GM12873 (cell line): Measurements from ENCODE around the gene CASP5.

Experiments used
- TF ChIP-seq, protein P1 (sequence below): IDR thresholded peaks from 2 replicates; pipeline ENCODE4 v1.5.1; 2012; ENCODE audit warnings: low read depth, mild to moderate bottlenecking, moderate library complexity, low read length, control low read depth; ENCODE audit not compliant: insufficient read depth; ENCODE audit errors: missing control alignments

CASP5 gene

DNA sequence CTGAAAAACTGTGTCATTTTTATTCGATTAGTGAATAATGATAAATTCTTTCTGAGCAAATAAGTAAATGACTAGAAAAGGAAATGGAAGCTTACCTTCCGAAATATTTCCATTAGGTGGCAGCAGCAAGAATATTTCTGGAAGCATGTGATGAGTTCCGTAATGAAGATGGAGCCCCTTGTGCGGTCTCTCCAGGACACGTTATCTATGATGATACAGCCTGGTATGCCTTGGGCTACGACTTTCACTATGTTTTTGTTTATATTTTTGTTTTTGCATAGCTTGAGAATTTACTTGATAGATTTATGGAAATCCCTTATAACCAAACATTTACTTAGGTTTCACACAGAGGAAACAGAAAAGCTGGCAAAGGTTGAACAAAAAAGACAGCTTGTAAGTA lies 25.7 kb downstream of the CASP5 start:
- TF ChIP-seq, protein P1, sequence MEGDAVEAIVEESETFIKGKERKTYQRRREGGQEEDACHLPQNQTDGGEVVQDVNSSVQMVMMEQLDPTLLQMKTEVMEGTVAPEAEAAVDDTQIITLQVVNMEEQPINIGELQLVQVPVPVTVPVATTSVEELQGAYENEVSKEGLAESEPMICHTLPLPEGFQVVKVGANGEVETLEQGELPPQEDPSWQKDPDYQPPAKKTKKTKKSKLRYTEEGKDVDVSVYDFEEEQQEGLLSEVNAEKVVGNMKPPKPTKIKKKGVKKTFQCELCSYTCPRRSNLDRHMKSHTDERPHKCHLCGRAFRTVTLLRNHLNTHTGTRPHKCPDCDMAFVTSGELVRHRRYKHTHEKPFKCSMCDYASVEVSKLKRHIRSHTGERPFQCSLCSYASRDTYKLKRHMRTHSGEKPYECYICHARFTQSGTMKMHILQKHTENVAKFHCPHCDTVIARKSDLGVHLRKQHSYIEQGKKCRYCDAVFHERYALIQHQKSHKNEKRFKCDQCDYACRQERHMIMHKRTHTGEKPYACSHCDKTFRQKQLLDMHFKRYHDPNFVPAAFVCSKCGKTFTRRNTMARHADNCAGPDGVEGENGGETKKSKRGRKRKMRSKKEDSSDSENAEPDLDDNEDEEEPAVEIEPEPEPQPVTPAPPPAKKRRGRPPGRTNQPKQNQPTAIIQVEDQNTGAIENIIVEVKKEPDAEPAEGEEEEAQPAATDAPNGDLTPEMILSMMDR = no peak

DNA sequence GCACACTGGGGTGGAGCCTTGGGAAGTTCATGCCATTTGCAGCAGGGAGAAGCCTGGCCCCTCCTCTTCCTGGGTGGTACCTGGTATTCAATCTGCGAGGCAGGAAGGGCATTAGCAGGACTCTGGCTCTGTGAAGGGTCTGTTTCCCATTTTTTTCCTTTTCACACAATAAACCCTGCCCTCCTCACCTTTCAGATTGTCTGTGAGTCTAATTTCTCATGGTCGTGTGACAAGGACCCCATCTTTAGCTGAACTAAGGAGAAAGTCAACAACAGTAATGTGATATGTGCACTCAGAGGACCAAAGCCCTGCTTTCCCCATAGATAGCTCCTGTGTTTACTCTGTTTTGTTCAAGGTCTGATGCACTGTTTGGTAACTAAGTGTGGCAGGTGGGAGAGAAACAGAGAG lies 28.0 kb downstream of the CASP5 start:
- TF ChIP-seq, protein P1 = no peak

DNA sequence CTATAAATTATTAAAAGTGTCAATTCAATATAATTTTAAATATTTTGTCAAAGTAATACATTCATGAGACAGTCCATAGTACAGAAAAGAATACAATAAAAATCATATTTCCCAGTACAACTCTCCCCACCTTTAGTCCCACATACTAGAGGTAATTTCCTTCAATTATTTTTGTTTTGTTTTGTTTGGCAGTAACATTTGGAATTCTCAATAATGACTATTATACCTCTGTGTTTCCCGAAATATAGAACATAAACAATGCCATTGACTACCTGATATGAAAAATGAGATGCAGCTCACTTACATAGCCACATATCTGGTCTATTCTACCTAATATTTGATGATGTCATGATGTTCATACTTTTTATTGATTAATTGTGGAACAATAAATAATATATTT lies 30.2 kb downstream of the CASP5 start:
- TF ChIP-seq, protein P1 = no peak

DNA sequence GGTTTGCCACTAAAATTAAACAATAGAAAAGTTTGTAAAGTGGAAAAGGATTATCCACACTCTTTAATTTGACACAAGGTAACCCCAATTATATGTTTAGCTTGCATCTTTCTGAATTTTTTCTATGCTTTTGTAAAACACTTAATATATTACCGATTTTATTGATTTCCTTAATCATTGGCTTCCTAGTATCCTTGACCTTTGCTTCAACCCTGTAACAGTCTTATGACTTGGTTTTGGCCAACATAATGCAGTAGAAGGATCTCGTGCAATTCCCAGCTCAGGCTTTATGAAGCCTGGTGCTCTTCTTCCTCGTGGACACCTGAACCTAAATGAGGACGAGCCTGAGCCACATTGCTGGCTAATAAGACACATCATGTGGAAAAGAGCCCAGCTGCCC lies 31.0 kb downstream of the CASP5 start:
- TF ChIP-seq, protein P1 = no peak

DNA sequence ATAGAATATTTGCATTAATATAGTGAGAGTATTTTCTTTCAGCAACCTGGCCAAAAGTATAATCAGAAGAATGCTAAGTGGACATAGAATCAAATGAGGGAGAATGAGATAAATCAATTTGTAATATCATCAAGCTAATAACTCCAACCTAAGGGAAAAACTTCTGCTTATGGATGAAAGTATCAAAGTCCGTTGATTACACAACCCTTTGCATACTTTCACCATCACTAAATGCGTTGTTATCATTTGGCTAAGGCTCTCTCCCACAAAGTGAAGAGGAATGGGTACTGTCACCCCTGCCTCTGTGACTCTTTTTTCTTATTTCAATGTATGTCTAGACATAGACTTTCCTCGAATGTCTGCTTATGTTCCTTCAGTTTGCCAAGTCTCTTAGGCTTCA lies 38.2 kb downstream of the CASP5 start:
- TF ChIP-seq, protein P1 = no peak

DNA sequence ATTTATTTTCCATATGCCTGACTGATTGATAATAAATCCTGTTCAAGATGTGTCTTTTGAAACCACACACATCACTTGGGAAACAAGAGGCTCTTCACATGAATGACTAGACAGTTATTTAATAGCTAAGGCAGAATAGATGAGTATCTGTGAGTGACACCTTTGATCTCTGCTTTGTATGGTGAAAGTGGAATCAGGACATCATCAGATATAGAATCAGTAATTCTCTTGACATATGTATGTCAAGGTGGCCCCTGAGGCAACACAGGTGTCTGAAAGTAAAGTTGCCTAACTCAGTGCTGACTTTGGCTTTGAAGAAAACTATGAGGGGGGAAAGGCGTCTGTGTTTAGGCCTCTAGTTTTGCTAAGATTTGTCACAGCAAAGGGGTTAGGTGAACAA lies 43.1 kb downstream of the CASP5 start:
- TF ChIP-seq, protein P1 = no peak

DNA sequence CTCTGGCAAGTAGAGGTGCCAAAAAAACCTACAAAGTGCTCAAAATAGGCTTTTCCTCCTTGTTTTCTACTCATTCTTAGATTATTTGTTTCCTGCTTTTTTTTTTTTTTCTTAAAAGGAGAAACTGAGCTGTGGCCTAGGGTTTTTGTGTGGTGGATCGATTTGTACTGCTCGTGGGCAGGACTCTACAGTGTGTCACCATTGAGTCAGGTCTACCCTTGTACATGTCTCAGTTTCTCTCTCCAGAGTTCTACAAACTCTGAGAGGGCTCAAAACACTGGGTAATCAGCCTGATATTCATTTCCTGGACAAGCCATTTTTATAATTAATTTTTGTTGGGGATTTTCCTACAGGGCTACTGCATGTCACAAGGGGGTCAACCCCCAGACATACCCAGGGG lies 49.4 kb downstream of the CASP5 start:
- TF ChIP-seq, protein P1 = no peak
